Stimulated activated CD4-positive, alpha-beta T cell treated with anti-CD3 and anti-CD28 coated beads, TNF-alpha, amount 100 ng/mL, for 1 hour (primary cell): ENCODE measurements around the gene CATSPER4.

Source experiments
- DNase-seq, 3 donors: peaks; one replicate each; pipeline ENCODE4 v3.0.0-alpha.2; 2020; ENCODE audit warnings: low read depth in 3 of 3, low spot score in 1 of 3

The CATSPER4 gene

GRCh38 chr1:26234644-26235370, 44.4 kb downstream of the CATSPER4 start:
- no peak for DNase-seq

GRCh38 chr1:26237230-26237966, 47.0 kb downstream of the CATSPER4 start:
- no peak for DNase-seq

- no peak for DNase-seq
Measured at GRCh38 chr1:26239936-26240335, 49.5 kb downstream of the CATSPER4 start.
